Keratinocyte (primary cell): ENCODE measurements around the gene PRR36. TPM values are rescaled to one million over a fixed set of nuclear protein-coding genes. Genes with fewer than 3 reads are reported as not detected.

ENCODE experiments used
- DNase-seq: peaks from one replicate; pipeline ENCODE4 v3.0.0-alpha.2; 2011; ENCODE audit warnings: low read depth, missing footprints, low spot score
- FAIRE-seq: peaks from 2 replicates; lab custom pipeline; 2011; peaks lifted over from hg19 to GRCh38; lab: Jason Lieb, UNC
- H2AFZ ChIP-seq: 2 replicates; pipeline ENCODE4 v1.6.0; 2012; ENCODE audit warnings: low read length, control low read depth, inconsistent platforms; ENCODE audit not compliant: control insufficient read depth
- H3K27ac ChIP-seq: 2 replicates; pipeline ENCODE4 v1.5.1; 2011; ENCODE audit warnings: low read length; ENCODE audit not compliant: control insufficient read depth, insufficient read depth
- H3K27me3 ChIP-seq: 3 replicates; pipeline ENCODE4 v1.6.0; 2011; ENCODE audit warnings: low read length; ENCODE audit not compliant: control insufficient read depth, insufficient read depth; ENCODE audit errors: extremely low read depth
- H3K36me3 ChIP-seq, 2 experiments: 2 replicates in 1 of 2; 3 replicates in 1 of 2; pipeline ENCODE4 v1.5.1; 2011; ENCODE audit warnings: low read length in 2 of 2, mild to moderate bottlenecking in 1 of 2; ENCODE audit not compliant: control insufficient read depth in 2 of 2, insufficient read depth in 2 of 2; ENCODE audit errors: extremely low read depth in 1 of 2
- H3K4me1 ChIP-seq: 3 replicates; pipeline ENCODE4 v1.5.1; 2011; ENCODE audit warnings: low read length; ENCODE audit not compliant: control insufficient read depth, insufficient read depth; ENCODE audit errors: extremely low read depth
- H3K4me2 ChIP-seq: 3 replicates; pipeline ENCODE4 v1.6.0; 2011; ENCODE audit warnings: low read depth, low read length; ENCODE audit not compliant: control insufficient read depth, insufficient read depth; ENCODE audit errors: extremely low read depth
- H3K4me3 ChIP-seq, 3 experiments: fragments of 200-600 bp in 1 of 3; sonication (generic) in 1 of 3; 2 replicates in 2 of 3; 3 replicates in 1 of 3; pipeline ENCODE4 v1.5.1; 2011 to 2016; ENCODE audit warnings: low read length in 3 of 3, mild to moderate bottlenecking in 3 of 3, control low read depth in 2 of 3, inconsistent platforms in 1 of 3, low read depth in 1 of 3, mixed read lengths in 1 of 3, mixed run types in 1 of 3, moderate library complexity in 1 of 3; ENCODE audit not compliant: control insufficient read depth in 2 of 3, insufficient read depth in 2 of 3; ENCODE audit errors: extremely low read depth in 1 of 3
- H3K79me2 ChIP-seq: 2 replicates; pipeline ENCODE4 v1.6.0; 2012; ENCODE audit warnings: low read length; ENCODE audit not compliant: control insufficient read depth, insufficient read depth
- H3K9ac ChIP-seq: 3 replicates; pipeline ENCODE4 v1.6.0; 2011; ENCODE audit warnings: low read length; ENCODE audit not compliant: control insufficient read depth, insufficient read depth; ENCODE audit errors: extremely low read depth
- H3K9me1 ChIP-seq: 3 replicates; pipeline ENCODE4 v1.6.0; 2011; ENCODE audit warnings: low read length; ENCODE audit not compliant: control insufficient read depth, insufficient read depth; ENCODE audit errors: extremely low read depth
- H3K9me3 ChIP-seq: 2 replicates; pipeline ENCODE4 v1.5.1; 2012; ENCODE audit warnings: low read depth, low read length; ENCODE audit not compliant: control insufficient read depth
- H4K20me1 ChIP-seq: 3 replicates; pipeline ENCODE4 v1.6.0; 2011; ENCODE audit warnings: low read length; ENCODE audit not compliant: control insufficient read depth, insufficient read depth; ENCODE audit errors: extremely low read depth
- EZH2 ChIP-seq: IDR thresholded peaks from one replicate; pipeline ENCODE4 v1.6.1; 2012; ENCODE audit warnings: inconsistent platforms, mild to moderate bottlenecking, low read length, moderate library complexity
- dilution Hi-C: fragments of 300-500 bp; cut with MboI; formaldehyde crosslinking; loops from one replicate; pipeline ENCODE4 v1.7.0; 2020; ENCODE audit warnings: low sequenced_read_pairs; ENCODE audit not compliant: extremely low pct_ligation_motif_present
- polyA plus RNA-seq, 5 experiments: library from polyadenylated mRNA; depleted of rRNA in 3 of 5; stranded (reverse) in 3 of 5; stranded (forward) in 1 of 5; unstranded in 1 of 5; fragments of >200 nt; gene quantifications; 1 replicate in 1 of 5; 2 replicates in 3 of 5; 3 replicates in 1 of 5; pipeline versions ENCODE4 v1.2.1 to v1.2.3, GENCODE V29; 2011 to 2012; ENCODE audit warnings: missing spikeins in 2 of 5, low read depth in 1 of 5, low replicate concordance in 1 of 5
- TF ChIP-seq, protein P1 (sequence below), 3 experiments: IDR thresholded peaks in 1 of 3; conservative IDR thresholded peaks in 1 of 3; optimal IDR thresholded peaks in 1 of 3; 2 replicates in 2 of 3; 3 replicates in 1 of 3; pipeline versions ENCODE3 to v1.5.1; 2011; ENCODE audit warnings: low read length in 3 of 3, mild to moderate bottlenecking in 3 of 3, moderate library complexity in 2 of 3, control low read depth in 1 of 3, inconsistent platforms in 1 of 3; ENCODE audit not compliant: insufficient read depth in 2 of 3; ENCODE audit errors: extremely low read depth in 1 of 3

PRR36 gene
- polyA plus RNA-seq, 1 donor (not counting 4 experiments of a cell fraction or from before 2014, with no cell fraction given): not detected

- FAIRE-seq: no peak
- H3K4me2 ChIP-seq: no peak overlapping the region
- DNase-seq: no peak
- no peak overlapping the region for H3K27ac ChIP-seq
- no peaks in the 10 kb centered on the region for H3K27me3 ChIP-seq
- H3K36me3 ChIP-seq: no peaks in the 10 kb centered on the region
- no peaks in the 10 kb centered on the region for H3K9me3 ChIP-seq
- H3K4me1 ChIP-seq: no peaks in the 10 kb centered on the region
- H3K79me2 ChIP-seq: no peaks in the 10 kb centered on the region
- H2AFZ ChIP-seq: no peak overlapping the region
- no peak for TF ChIP-seq EZH2
- TF ChIP-seq, protein P1, sequence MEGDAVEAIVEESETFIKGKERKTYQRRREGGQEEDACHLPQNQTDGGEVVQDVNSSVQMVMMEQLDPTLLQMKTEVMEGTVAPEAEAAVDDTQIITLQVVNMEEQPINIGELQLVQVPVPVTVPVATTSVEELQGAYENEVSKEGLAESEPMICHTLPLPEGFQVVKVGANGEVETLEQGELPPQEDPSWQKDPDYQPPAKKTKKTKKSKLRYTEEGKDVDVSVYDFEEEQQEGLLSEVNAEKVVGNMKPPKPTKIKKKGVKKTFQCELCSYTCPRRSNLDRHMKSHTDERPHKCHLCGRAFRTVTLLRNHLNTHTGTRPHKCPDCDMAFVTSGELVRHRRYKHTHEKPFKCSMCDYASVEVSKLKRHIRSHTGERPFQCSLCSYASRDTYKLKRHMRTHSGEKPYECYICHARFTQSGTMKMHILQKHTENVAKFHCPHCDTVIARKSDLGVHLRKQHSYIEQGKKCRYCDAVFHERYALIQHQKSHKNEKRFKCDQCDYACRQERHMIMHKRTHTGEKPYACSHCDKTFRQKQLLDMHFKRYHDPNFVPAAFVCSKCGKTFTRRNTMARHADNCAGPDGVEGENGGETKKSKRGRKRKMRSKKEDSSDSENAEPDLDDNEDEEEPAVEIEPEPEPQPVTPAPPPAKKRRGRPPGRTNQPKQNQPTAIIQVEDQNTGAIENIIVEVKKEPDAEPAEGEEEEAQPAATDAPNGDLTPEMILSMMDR (optimal IDR thresholded peaks at IDR 0.05 in 1 of 3, IDR thresholded peaks at IDR 0.05 in 1 of 3, conservative IDR thresholded peaks at IDR 0.05 in 1 of 3; ENCODE audit: extremely low read depth in 1 of 3, insufficient read depth in 2 of 3, low read length in 3 of 3): no peak
- dilution Hi-C loops: no loop called here
- H3K4me3 ChIP-seq: no peak overlapping the region
- no peak overlapping the region for H3K9ac ChIP-seq
- no peaks in the 10 kb centered on the region for H3K9me1 ChIP-seq
- H4K20me1 ChIP-seq: no peaks in the 10 kb centered on the region
These were observed 7.7 kb upstream of the PRR36 start for GRCh38 chr19:7881910-7882309.

GRCh38 chr19:7879836-7880235 lies 5.6 kb upstream of the PRR36 start:
- Histone ChIP-seq H4K20me1 (no peaks in the 10 kb centered on the region), H3K27me3 (peaks cover 12% of the 10 kb centered on the region), H3K79me2 (no peaks in the 10 kb centered on the region), H3K27ac (no peak overlapping the region), H3K9me1 (no peaks in the 10 kb centered on the region), H3K9ac (no peak overlapping the region), H3K4me3 (no peak overlapping the region), H3K36me3 (no peaks in the 10 kb centered on the region), H3K4me1 (no peaks in the 10 kb centered on the region), H2AFZ (no peak overlapping the region), H3K4me2 (no peak overlapping the region), H3K9me3 (no peaks in the 10 kb centered on the region)
- no peak for TF ChIP-seq EZH2
- TF ChIP-seq, protein P1 (optimal IDR thresholded peaks at IDR 0.05 in 1 of 3, IDR thresholded peaks at IDR 0.05 in 1 of 3, conservative IDR thresholded peaks at IDR 0.05 in 1 of 3; ENCODE audit: extremely low read depth in 1 of 3, insufficient read depth in 2 of 3, low read length in 3 of 3): no peak
- FAIRE-seq: no peak
- no peak for DNase-seq
- dilution Hi-C loops: no loop called here
